H9 (cell line): ENCODE measurements around the gene C11orf21. TPM values are rescaled to one million over a fixed set of nuclear protein-coding genes. Genes with fewer than 3 reads are reported as not detected.

Source experiments
- DNase-seq: peaks from one replicate; pipeline ENCODE4 v3.0.0-alpha.2; 2017
- H2AFZ ChIP-seq: one replicate; pipeline ENCODE4 v1.6.1; 2013; ENCODE audit warnings: mild to moderate bottlenecking, low read length, control low read depth, moderate library complexity
- H2AK5ac ChIP-seq: 2 replicates; pipeline ENCODE4 v1.6.1; 2013; ENCODE audit warnings: low read length, control low read depth, mixed read lengths; ENCODE audit not compliant: insufficient read length
- H2BK120ac ChIP-seq: one replicate; pipeline ENCODE4 v1.6.1; 2013; ENCODE audit warnings: low read depth, mild to moderate bottlenecking, low read length, control low read depth, inconsistent platforms; ENCODE audit not compliant: poor library complexity, severe bottlenecking
- H2BK12ac ChIP-seq: 2 replicates; pipeline ENCODE4 v1.6.1; 2013; ENCODE audit warnings: low read length, control low read depth, mixed read lengths, low read depth; ENCODE audit not compliant: insufficient read length
- H2BK15ac ChIP-seq: 2 replicates; pipeline ENCODE4 v1.6.1; 2013; ENCODE audit warnings: low read depth, low read length, control low read depth
- H2BK20ac ChIP-seq: one replicate; pipeline ENCODE4 v1.6.1; 2013; ENCODE audit warnings: low read depth, mild to moderate bottlenecking, low read length, control low read depth, inconsistent platforms; ENCODE audit not compliant: poor library complexity, severe bottlenecking
- H2BK5ac ChIP-seq: 2 replicates; pipeline ENCODE4 v1.6.1; 2013; ENCODE audit warnings: low read length, control low read depth, mixed read lengths; ENCODE audit not compliant: insufficient read length
- H3K14ac ChIP-seq: 2 replicates; pipeline ENCODE4 v1.6.1; 2013; ENCODE audit warnings: low read length, control low read depth; ENCODE audit not compliant: insufficient read depth
- H3K18ac ChIP-seq: 2 replicates; pipeline ENCODE4 v1.6.1; 2013; ENCODE audit warnings: low read depth, mild to moderate bottlenecking, mixed read lengths, low read length, control low read depth; ENCODE audit not compliant: insufficient read length
- H3K23ac ChIP-seq: 2 replicates; pipeline ENCODE4 v1.6.1; 2013; ENCODE audit warnings: low read length, control low read depth, mixed read lengths, low read depth; ENCODE audit not compliant: insufficient read length
- H3K23me2 ChIP-seq: 2 replicates; pipeline ENCODE4 v1.6.1; 2013; ENCODE audit warnings: low read depth, mild to moderate bottlenecking, mixed read lengths, low read length, control low read depth; ENCODE audit not compliant: insufficient read length, poor library complexity, severe bottlenecking
- H3K27ac ChIP-seq: 2 replicates; pipeline ENCODE4 v1.5.1; 2013; ENCODE audit warnings: low read length, control low read depth, mixed read lengths, low read depth; ENCODE audit not compliant: insufficient read length
- H3K27me3 ChIP-seq: 2 replicates; pipeline ENCODE4 v1.6.1; 2013; ENCODE audit warnings: low read length, control low read depth, inconsistent platforms; ENCODE audit not compliant: insufficient read depth
- H3K4ac ChIP-seq: 2 replicates; pipeline ENCODE4 v1.6.1; 2013; ENCODE audit warnings: low read depth, mild to moderate bottlenecking, control low read depth, inconsistent platforms, low read length, moderate library complexity
- H3K4me1 ChIP-seq: 2 replicates; pipeline ENCODE4 v1.6.1; 2013; ENCODE audit warnings: low read length, control low read depth, inconsistent platforms; ENCODE audit not compliant: insufficient read depth
- H3K4me2 ChIP-seq: 2 replicates; pipeline ENCODE4 v1.6.1; 2013; ENCODE audit warnings: low read length, control low read depth, mixed read lengths; ENCODE audit not compliant: insufficient read length, insufficient read depth
- H3K56ac ChIP-seq: 2 replicates; pipeline ENCODE4 v1.6.1; 2013; ENCODE audit warnings: low read depth, mild to moderate bottlenecking, mixed read lengths, low read length, control low read depth; ENCODE audit not compliant: insufficient read length
- H3K79me1 ChIP-seq: 2 replicates; pipeline ENCODE4 v1.6.1; 2013; ENCODE audit warnings: low read depth, mild to moderate bottlenecking, moderate library complexity, low read length, control low read depth, inconsistent platforms; ENCODE audit not compliant: insufficient read depth, poor library complexity, severe bottlenecking
- H3K79me2 ChIP-seq: 2 replicates; pipeline ENCODE4 v1.6.1; 2013; ENCODE audit warnings: low read length, control low read depth, inconsistent platforms; ENCODE audit not compliant: insufficient read depth
- H3K9ac ChIP-seq: 2 replicates; pipeline ENCODE4 v1.6.1; 2013; ENCODE audit warnings: low read length, control low read depth, mixed read lengths; ENCODE audit not compliant: insufficient read length; ENCODE audit errors: extremely low read depth
- H3K9me3 ChIP-seq: one replicate; pipeline ENCODE4 v1.6.1; 2013; ENCODE audit warnings: low read depth, low read length, inconsistent platforms; ENCODE audit not compliant: control insufficient read depth
- H3T11ph ChIP-seq: one replicate; pipeline ENCODE4 v1.6.1; 2013; ENCODE audit warnings: mild to moderate bottlenecking, low read length, control low read depth, inconsistent platforms
- H4K20me1 ChIP-seq: one replicate; pipeline ENCODE4 v1.6.1; 2013; ENCODE audit not compliant: control insufficient read depth, insufficient read length, insufficient read depth
- H4K5ac ChIP-seq: 2 replicates; pipeline ENCODE4 v1.6.1; 2013; ENCODE audit warnings: low read depth, mild to moderate bottlenecking, mixed read lengths, low read length, control low read depth; ENCODE audit not compliant: insufficient read length
- H4K8ac ChIP-seq: replicated peaks from 2 replicates; pipeline ENCODE4 v1.6.1; 2013; ENCODE audit warnings: low read length, control low read depth, mixed read lengths, low read depth; ENCODE audit not compliant: insufficient read length
- H4K91ac ChIP-seq: 2 replicates; pipeline ENCODE4 v1.6.1; 2013; ENCODE audit warnings: low read depth, mild to moderate bottlenecking, moderate library complexity, mixed read lengths, low read length, control low read depth; ENCODE audit not compliant: insufficient read length
- H3K27ac Mint-ChIP-seq, 3 experiments: 2 replicates in 2 of 3; 3 replicates in 1 of 3; pipeline ENCODE4 v1.8.0; 2020 to 2021; ENCODE audit warnings: mixed read lengths in 3 of 3, mild to moderate bottlenecking in 1 of 3, moderate library complexity in 1 of 3
- H3K27me3 Mint-ChIP-seq: 2 replicates; pipeline ENCODE4 v1.8.0; 2021; ENCODE audit warnings: low read depth, mild to moderate bottlenecking, moderate library complexity, mixed read lengths
- H3K36me3 Mint-ChIP-seq, 3 experiments: 2 replicates in 2 of 3; 3 replicates in 1 of 3; pipeline ENCODE4 v1.8.0; 2020 to 2021; ENCODE audit warnings: low read depth in 3 of 3, mixed read lengths in 3 of 3; ENCODE audit not compliant: insufficient read depth in 1 of 3
- H3K4me1 Mint-ChIP-seq, 2 experiments: 2 replicates each; pipeline ENCODE4 v1.8.0; 2020; ENCODE audit warnings: mixed read lengths in 2 of 2
- H3K4me3 Mint-ChIP-seq, 2 experiments: 2 replicates in 1 of 2; 3 replicates in 1 of 2; pipeline ENCODE4 v1.8.0; 2020 to 2021; ENCODE audit warnings: mild to moderate bottlenecking in 2 of 2, mixed read lengths in 2 of 2, moderate library complexity in 1 of 2
- H3K9me3 Mint-ChIP-seq, 2 experiments: 2 replicates in 1 of 2; 3 replicates in 1 of 2; pipeline ENCODE4 v1.8.0; 2020; ENCODE audit warnings: mild to moderate bottlenecking in 2 of 2, mixed read lengths in 2 of 2, moderate library complexity in 1 of 2
- WGBS: extraction: QIAGEN DNeasy Blood & Tissue Kit; methylation state at CpG from one replicate; pipeline ENCODE4 v1.1.7; 2013; ENCODE audit warnings: missing lambda C conversion rate, low lambda C conversion rate, mixed read lengths; ENCODE audit not compliant: insufficient read length; ENCODE audit errors: extremely low coverage; 5-methylcytosine and 5-hydroxymethylcytosine counted together
- total RNA-seq: library from RNA; stranded (reverse); gene quantifications from 2 replicates; pipeline ENCODE4 v1.2.1, GENCODE V29; 2021
- TF ChIP-seq, protein P1 (sequence below): fragments of 200-600 bp; sonication (generic); conservative IDR thresholded peaks from 3 replicates; pipeline ENCODE4 v1.8.0; 2021; ENCODE audit warnings: antibody characterized with exemption, mild to moderate bottlenecking

The C11orf21 gene
- total RNA-seq, 1 experiment from 2014 or later: not detected

DNA sequence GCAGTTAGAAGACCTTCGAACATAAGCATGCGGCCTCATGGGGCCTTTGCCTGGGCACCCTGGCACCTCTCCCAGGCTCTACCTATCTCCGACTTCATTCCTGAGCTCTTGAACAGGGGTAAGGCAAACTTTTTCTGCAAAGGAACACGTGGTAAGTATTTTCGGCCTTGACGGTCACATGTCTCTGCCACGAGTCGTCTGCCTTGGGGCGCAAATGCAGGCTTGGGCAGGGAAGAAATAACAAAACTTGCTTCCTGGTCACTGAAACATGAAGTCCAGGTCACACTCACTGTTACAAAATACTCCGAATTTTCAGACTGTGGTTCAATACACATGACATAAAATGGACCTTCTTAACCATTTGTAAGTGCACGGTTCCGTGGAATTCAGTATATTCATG is 27.9 kb downstream of the C11orf21 start:
- no peak overlapping the region for H3K14ac ChIP-seq
- H3K4ac ChIP-seq: no peak overlapping the region
- H3K79me2 ChIP-seq: no peaks in the 10 kb centered on the region
- Mint-ChIP-seq H3K4me1 (peaks cover 14 to 17% of the 10 kb centered on the region in 2 experiments), H3K27me3 (peaks cover 86% of the 10 kb centered on the region), H3K9me3 (peaks cover 0 to 3% of the 10 kb centered on the region in 2 experiments; a peak in 2 of 5 replicates), H3K36me3 (no peaks in the 10 kb centered on the region; a peak in 1 of 7 replicates), H3K4me3 (no peak overlapping the region), H3K27ac (no peak overlapping the region)
- H2AK5ac ChIP-seq: no peak overlapping the region
- H3K4me2 ChIP-seq: no peak overlapping the region
- H3K79me1 ChIP-seq: no peaks in the 10 kb centered on the region
- no peak overlapping the region for H4K8ac ChIP-seq
- no peak overlapping the region for H2BK120ac ChIP-seq
- WGBS: no CpG with 5 or more reads among the region's 12 CpGs
- no peak overlapping the region for H3K23ac ChIP-seq
- H3K27ac ChIP-seq: no peak overlapping the region
- H4K20me1 ChIP-seq: no peaks in the 10 kb centered on the region
- DNase-seq: no peak
- H3K9ac ChIP-seq: no peak overlapping the region
- H3K27me3 ChIP-seq: peaks cover 21% of the 10 kb centered on the region; the same call in 1 of the 2 replicates
- no peak overlapping the region for H3T11ph ChIP-seq
- TF ChIP-seq, protein P1, sequence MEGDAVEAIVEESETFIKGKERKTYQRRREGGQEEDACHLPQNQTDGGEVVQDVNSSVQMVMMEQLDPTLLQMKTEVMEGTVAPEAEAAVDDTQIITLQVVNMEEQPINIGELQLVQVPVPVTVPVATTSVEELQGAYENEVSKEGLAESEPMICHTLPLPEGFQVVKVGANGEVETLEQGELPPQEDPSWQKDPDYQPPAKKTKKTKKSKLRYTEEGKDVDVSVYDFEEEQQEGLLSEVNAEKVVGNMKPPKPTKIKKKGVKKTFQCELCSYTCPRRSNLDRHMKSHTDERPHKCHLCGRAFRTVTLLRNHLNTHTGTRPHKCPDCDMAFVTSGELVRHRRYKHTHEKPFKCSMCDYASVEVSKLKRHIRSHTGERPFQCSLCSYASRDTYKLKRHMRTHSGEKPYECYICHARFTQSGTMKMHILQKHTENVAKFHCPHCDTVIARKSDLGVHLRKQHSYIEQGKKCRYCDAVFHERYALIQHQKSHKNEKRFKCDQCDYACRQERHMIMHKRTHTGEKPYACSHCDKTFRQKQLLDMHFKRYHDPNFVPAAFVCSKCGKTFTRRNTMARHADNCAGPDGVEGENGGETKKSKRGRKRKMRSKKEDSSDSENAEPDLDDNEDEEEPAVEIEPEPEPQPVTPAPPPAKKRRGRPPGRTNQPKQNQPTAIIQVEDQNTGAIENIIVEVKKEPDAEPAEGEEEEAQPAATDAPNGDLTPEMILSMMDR: no peak
- no peak overlapping the region for H2BK20ac ChIP-seq
- H4K5ac ChIP-seq: no peak overlapping the region
- no peak overlapping the region for H3K56ac ChIP-seq
- H3K23me2 ChIP-seq: peaks cover 7% of the 10 kb centered on the region
- H3K18ac ChIP-seq: no peak overlapping the region
- H3K4me1 ChIP-seq: no peaks in the 10 kb centered on the region; the same call in 1 of the 2 replicates
- H2BK12ac ChIP-seq: no peak overlapping the region
- no peak overlapping the region for H4K91ac ChIP-seq
- H2AFZ ChIP-seq: no peak overlapping the region
- no peak overlapping the region for H2BK15ac ChIP-seq
- H3K9me3 ChIP-seq: no peaks in the 10 kb centered on the region
- H2BK5ac ChIP-seq: no peak overlapping the region
